ENCODE measurements around the gene PDCD4.

Gene PDCD4

GRCh38 chr10:110887560-110887959 lies 15.8 kb downstream of the PDCD4 start:
- DNase-seq (ENCODE audit: low spot score) = no peak
- TF ChIP-seq CTCF (IDR thresholded peaks at IDR 0.05; ENCODE audit: extremely low read depth, missing control alignments) = no peak

- TF ChIP-seq CTCF (IDR thresholded peaks at IDR 0.05; ENCODE audit: extremely low read depth, missing control alignments) = no peak
- no peak for DNase-seq (ENCODE audit: low spot score)
Observed at GRCh38 chr10:110892602-110893288, 21.0 kb downstream of the PDCD4 start.

- no peak for TF ChIP-seq CTCF (IDR thresholded peaks at IDR 0.05; ENCODE audit: extremely low read depth, missing control alignments)
- peak; percentile 29 for DNase-seq (ENCODE audit: low spot score)
Observed at GRCh38 chr10:110893559-110894179, 21.9 kb downstream of the PDCD4 start.

- no peak for TF ChIP-seq CTCF (IDR thresholded peaks at IDR 0.05; ENCODE audit: extremely low read depth, missing control alignments)
Observed at GRCh38 chr10:110897184-110897583, 25.5 kb downstream of the PDCD4 start.

GRCh38 chr10:110898391-110898790 lies 26.7 kb downstream of the PDCD4 start:
- DNase-seq (ENCODE audit: low spot score) = no peak
- TF ChIP-seq CTCF (IDR thresholded peaks at IDR 0.05; ENCODE audit: extremely low read depth, missing control alignments) = no peak

More at GRCh38 chr10:110897184-110897583, 25.5 kb downstream of the PDCD4 start:
- no peak for DNase-seq (ENCODE audit: low spot score)

GRCh38 chr10:110900983-110901382 lies 29.3 kb downstream of the PDCD4 start:
- DNase-seq (ENCODE audit: low spot score) = no peak
- no peak for TF ChIP-seq CTCF (IDR thresholded peaks at IDR 0.05; ENCODE audit: extremely low read depth, missing control alignments)

GRCh38 chr10:110901954-110902819 lies 30.5 kb downstream of the PDCD4 start:
- no peak for TF ChIP-seq CTCF (IDR thresholded peaks at IDR 0.05; ENCODE audit: extremely low read depth, missing control alignments)
- DNase-seq (ENCODE audit: low spot score) = no peak

All from GM20000 (cell line).